ENCODE results near the gene MRPL38.

DNA sequence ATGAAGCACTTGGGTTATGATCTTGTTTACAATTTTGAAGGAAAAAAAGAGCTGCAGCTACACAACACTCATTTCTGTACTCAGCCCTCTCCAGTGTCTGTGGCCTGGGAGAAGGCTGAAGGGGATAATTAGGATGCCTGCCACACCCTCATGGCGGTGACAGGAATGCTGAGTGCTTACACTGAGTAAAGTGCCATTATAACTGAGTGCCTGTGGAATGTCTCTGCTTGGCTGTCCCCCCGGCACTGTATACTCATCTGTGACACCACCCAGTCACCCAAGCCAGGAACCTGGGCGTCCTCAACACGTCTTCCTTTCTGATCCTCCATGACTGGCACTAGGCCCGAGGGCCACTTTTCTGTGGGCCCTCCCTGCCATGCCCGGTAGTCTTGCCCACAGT is 3.5 kb upstream of the MRPL38 start:
- TF ChIP-seq EZH2 (IDR thresholded peaks at IDR 0.05; ENCODE audit: borderline replicate concordance, insufficient read depth, low read depth, low read length, poor library complexity, severe bottlenecking), result no peak
- TF ChIP-seq, protein P1, sequence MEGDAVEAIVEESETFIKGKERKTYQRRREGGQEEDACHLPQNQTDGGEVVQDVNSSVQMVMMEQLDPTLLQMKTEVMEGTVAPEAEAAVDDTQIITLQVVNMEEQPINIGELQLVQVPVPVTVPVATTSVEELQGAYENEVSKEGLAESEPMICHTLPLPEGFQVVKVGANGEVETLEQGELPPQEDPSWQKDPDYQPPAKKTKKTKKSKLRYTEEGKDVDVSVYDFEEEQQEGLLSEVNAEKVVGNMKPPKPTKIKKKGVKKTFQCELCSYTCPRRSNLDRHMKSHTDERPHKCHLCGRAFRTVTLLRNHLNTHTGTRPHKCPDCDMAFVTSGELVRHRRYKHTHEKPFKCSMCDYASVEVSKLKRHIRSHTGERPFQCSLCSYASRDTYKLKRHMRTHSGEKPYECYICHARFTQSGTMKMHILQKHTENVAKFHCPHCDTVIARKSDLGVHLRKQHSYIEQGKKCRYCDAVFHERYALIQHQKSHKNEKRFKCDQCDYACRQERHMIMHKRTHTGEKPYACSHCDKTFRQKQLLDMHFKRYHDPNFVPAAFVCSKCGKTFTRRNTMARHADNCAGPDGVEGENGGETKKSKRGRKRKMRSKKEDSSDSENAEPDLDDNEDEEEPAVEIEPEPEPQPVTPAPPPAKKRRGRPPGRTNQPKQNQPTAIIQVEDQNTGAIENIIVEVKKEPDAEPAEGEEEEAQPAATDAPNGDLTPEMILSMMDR (IDR thresholded peaks at IDR 0.05), result no peak
